ENCODE data around the gene ARMH3.
"Not testable (repeated sequence)": the region's sequence is repeated elsewhere in the genome, so short reads cannot be mapped to it uniquely, and the experiment has no call there.

Gene ARMH3

GRCh38 chr10:101986624-101986971 lies 69.4 kb downstream of the ARMH3 start:
- peak; percentile 66 for DNase-seq (ENCODE audit: low spot score)

DNA sequence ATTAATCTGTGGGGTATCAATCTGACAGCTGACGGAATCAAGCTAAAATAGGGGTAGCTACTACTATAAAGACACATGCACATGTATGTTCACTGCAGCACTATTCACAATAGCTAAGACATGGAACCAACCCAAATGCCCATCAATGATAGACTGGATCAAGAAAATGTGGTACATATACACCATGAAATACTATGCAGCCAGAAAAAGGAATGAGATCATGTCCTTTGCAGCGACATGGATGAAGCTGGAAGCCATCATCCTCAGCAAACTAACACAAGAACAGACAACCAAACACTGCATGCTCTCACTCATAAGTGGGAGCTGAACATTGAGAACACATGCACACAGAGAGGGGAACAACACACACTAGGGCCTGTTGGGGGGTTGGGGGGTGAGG lies 75.3 kb downstream of the ARMH3 start:
- DNase-seq (ENCODE audit: low spot score) = not testable (repeated sequence)

GRCh38 chr10:101974091-101974971 lies 81.6 kb downstream of the ARMH3 start:
- DNase-seq (ENCODE audit: low spot score) = no peak

- DNase-seq (ENCODE audit: low spot score) = no peak
These were observed 83.2 kb downstream of the ARMH3 start for GRCh38 chr10:101972761-101973160.

GRCh38 chr10:101969412-101969922 lies 86.5 kb downstream of the ARMH3 start:
- no peak for DNase-seq (ENCODE audit: low spot score)

GRCh38 chr10:101968940-101969321 lies 87.0 kb downstream of the ARMH3 start:
- no peak for DNase-seq (ENCODE audit: low spot score)

- DNase-seq (ENCODE audit: low spot score) = no peak
These were observed 87.6 kb downstream of the ARMH3 start for GRCh38 chr10:101968286-101968939.

- no peak for DNase-seq (ENCODE audit: low spot score)
These were observed 88.3 kb downstream of the ARMH3 start for GRCh38 chr10:101967713-101968112.

GRCh38 chr10:101967119-101967518 lies 88.9 kb downstream of the ARMH3 start:
- no peak for DNase-seq (ENCODE audit: low spot score)

DNA sequence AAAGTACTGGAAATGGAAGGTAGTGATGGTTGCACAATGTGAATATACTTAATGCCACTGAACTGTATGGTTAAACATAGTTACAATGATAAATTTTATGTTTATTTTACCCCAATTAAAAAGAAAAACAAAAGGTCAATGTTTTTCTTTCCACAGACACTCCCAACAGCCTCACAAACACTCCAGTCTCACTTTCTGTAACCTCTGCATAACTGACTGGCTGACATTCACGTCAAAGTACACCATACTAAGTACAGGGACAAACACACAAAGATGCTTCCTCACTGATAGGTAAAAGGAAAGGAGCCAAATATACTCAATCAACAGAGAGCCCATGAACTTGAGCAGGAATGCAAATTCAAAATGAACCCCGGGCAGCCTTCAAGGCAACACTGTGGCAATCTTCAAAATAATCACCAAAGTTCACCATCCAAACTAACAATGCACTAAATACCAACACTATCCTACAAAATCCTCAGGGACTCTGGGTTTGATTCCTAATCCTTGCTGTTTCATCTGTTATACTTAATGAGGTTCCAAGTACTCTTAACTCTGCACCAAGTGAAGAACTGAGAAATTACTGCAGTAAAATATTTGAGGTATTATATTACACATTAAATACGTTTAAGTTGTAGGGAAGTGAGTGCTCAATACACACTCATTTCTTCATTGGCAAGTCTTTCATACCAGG lies 90.8 kb downstream of the ARMH3 start:
- DNase-seq (ENCODE audit: low spot score) = no peak

DNA sequence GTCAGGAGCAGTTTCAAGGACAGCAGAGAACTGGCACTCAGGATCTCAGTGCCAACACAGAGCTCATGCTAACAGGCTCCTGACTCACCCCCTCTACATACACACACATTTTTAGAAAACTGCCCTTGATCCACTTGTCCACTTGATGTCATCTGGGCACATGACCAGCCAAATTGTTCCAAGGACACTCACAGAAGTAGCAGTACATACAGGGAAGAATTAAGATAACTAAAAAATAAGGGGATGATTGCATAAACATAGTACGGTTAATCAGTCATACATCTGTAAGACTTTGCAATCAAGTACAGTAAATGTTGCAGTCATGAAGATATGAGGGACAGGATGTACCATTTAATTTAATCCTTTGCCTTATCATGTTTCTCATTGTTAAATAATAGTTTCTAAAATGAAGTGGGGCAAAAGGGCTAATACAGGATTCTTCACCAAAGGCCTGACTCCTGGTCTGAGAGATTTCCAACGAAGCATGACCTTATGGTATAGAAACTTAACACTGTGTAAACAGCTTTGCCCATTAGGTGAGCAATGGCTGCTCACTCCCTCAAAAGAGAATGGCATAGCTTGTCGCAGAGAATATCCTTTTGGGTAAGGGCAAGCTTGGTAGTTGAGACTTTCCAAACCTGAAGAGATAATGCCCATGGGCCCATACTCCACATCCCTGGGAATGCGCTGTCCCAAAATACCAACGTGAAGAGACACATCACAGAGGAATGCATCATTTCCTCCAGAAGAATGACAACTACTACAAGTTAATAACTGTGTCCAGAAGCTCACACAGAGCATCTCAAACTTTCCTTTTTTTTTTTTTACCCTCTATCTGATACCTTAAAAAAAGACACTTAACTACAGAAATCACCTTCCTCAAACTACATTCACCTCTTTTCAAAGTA lies 94.1 kb downstream of the ARMH3 start:
- DNase-seq (ENCODE audit: low spot score) = no peak

DNA sequence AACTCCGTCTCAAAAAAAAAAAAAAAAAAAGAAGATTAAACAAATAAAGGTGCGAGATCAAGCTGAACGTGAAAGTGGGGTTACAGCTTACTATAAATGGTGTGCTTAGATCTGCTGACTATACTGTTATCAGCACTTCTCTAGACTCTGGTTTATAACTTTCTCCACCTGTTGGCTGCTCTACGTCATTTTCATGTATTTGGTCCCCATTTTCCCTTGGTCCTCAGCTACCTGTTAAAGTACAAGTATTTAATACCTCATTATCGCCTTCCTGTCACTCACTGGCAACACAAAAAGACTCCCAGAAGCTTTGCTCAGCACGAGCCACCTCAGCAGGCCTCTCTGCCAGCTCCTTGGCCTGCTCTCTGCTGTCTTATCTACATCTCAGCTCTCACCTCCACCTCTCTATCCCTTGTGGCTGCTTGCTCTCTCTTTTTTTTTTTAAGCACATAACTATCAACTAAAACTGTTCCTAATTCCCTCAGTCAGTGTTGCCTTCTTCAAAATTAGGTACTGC lies 95.0 kb downstream of the ARMH3 start:
- DNase-seq (ENCODE audit: low spot score) = no peak

GRCh38 chr10:101959346-101959916 lies 96.5 kb downstream of the ARMH3 start:
- no peak for DNase-seq (ENCODE audit: low spot score)

GRCh38 chr10:101958691-101959090 lies 97.3 kb downstream of the ARMH3 start:
- DNase-seq (ENCODE audit: low spot score) = no peak

DNA sequence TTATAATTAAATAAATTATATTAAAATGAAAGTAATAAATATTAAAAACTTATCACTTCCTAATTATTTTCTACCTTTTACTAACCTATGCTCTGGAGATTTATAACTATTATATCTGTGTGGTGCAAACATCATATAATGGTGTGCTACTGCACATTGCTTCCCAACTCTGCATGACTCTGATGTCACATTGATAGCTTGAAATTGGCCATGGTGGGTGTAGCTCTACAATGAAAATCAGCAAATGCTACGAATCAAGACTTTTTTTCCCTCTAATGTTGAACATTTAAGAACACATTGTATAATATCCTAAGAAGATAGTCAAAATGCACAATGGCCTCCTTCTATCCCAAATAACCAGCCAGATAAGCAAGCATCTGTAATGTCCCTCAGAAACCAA lies 99.1 kb downstream of the ARMH3 start:
- no peak for DNase-seq (ENCODE audit: low spot score)

GRCh38 chr10:101956117-101956516 lies 99.9 kb downstream of the ARMH3 start:
- no peak for DNase-seq (ENCODE audit: low spot score)

DNA sequence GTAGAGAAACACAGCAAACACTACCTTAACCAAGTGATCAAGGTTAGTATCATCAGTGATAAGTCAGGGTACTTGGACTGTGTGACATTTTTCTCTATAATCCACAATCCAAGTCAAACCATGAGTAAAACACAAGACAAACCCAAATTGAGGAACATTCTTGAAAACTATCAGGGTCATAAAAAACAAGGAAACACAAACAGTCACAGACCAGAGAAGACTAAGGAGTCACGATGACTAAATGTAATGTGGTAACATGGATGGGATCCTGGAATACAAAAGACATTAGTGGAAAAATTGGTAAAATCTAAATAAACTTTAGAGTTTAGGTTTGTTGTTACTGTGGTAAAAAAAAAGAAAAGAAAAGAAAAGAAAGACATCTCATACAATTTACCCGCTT lies 103.8 kb downstream of the ARMH3 start:
- DNase-seq (ENCODE audit: low spot score) = no peak

DNA sequence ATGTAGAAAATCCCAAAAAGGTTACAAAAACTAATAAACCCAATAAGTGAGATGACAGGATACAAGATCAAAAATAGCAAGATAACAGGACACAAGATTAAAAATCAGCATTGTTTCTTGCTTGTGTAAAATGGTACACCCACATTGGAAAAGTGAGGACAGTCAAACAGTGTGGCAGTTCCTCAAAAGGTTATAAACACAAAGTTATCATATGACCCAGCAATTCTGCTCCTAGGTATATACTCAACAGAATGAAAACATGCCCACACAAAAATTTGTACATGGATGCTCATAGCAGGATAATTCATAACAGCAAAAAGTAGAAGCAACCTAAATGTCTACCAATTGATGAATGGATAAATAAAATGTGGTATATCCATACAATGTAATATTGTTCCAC lies 105.8 kb downstream of the ARMH3 start:
- no peak for DNase-seq (ENCODE audit: low spot score)

DNA sequence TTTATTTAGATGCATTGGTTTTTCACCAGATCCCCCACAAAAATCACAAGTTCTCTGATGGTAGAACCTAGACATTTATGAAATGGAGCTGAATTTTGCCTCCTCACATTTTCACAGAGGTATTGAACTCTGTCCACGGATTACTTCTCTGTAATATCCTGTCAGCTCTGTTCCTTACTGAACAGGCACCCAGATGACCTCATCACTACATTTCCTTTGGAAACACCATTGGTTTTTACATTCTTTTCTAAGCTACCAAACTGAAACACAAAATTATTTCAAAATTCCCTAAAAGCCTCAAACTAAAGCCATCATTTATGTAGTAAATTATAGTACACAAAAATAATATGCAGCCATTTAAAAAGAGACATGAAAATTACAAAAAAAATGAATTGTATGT lies 114.1 kb downstream of the ARMH3 start:
- no peak for DNase-seq (ENCODE audit: low spot score)

DNA sequence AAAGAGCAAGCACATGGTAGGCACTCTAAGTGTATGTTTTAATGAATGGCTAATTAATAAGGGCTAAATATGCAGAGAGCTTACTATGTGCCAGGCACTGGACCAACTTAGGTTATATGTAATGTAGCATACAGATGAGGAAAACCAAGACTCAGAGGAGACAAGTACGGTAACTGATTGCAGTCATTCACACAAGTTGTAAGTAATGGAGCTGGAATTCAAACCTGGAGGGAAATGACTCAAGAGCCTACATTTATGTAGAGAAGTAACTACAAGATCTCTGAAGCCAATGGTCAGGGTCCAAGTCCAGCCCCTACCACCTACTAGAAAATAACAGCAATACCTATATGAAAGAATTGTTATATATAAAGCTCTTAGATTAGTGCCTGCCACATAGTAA lies 115.1 kb downstream of the ARMH3 start:
- no peak for DNase-seq (ENCODE audit: low spot score)

- DNase-seq (ENCODE audit: low spot score) = no peak
These were observed 116.2 kb downstream of the ARMH3 start for GRCh38 chr10:101939729-101940128.
